Activated T-cell treated with anti-CD3 and anti-CD28 coated beads, Interleukin-2, amount 50 U/mL, for 1 hour (primary cell): ENCODE measurements around the gene HSF4.

Experiments used
- DNase-seq: peaks from one replicate; pipeline ENCODE4 v3.0.0-alpha.2; 2020

The HSF4 gene

GRCh38 chr16:67202956-67203493 is 38.5 kb downstream of the HSF4 start:
- DNase-seq: no peak

DNA sequence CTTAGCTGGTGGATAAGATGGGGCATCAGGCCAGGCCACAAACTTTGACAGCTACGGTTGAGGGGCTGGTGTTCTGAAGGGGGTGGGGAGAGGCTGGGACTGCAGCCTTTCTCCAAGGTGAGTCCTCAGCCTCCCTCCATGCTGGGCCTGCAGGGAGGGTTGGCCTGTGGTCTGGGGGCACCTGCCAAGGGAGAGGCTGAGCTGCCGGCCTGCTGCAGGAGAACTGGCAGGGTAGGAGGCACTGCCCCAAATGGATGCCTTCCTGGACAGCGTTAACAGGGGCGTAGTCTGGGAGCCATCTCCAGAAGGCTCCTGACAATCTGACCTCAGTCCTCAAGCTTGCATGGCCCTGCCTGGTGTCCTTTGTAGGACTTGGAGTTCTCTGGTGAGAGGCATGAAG is 39.5 kb downstream of the HSF4 start:
- DNase-seq: no peak

GRCh38 chr16:67206129-67206837 is 41.7 kb downstream of the HSF4 start:
- DNase-seq: no peak

DNA sequence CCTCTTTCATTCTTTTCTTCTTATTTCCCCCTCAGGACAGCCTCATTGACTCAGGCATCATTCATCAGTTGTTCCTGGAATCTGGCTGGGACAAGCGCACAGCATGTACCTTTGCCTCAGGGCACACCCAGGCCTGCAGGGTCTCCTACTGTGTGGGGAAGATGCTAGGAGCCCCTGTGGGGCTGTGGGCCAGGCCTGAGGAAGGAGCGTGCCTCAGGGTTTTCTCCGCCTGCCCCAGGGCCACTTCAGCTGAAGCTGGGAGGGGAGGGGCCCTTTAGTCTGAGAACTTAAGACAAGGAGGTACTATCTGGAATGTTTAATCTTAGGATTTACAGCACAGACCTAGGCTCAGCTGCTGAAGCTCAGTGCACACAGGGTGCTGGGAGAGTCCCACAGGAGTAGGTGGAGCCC is 42.3 kb downstream of the HSF4 start:
- DNase-seq: no peak

DNA sequence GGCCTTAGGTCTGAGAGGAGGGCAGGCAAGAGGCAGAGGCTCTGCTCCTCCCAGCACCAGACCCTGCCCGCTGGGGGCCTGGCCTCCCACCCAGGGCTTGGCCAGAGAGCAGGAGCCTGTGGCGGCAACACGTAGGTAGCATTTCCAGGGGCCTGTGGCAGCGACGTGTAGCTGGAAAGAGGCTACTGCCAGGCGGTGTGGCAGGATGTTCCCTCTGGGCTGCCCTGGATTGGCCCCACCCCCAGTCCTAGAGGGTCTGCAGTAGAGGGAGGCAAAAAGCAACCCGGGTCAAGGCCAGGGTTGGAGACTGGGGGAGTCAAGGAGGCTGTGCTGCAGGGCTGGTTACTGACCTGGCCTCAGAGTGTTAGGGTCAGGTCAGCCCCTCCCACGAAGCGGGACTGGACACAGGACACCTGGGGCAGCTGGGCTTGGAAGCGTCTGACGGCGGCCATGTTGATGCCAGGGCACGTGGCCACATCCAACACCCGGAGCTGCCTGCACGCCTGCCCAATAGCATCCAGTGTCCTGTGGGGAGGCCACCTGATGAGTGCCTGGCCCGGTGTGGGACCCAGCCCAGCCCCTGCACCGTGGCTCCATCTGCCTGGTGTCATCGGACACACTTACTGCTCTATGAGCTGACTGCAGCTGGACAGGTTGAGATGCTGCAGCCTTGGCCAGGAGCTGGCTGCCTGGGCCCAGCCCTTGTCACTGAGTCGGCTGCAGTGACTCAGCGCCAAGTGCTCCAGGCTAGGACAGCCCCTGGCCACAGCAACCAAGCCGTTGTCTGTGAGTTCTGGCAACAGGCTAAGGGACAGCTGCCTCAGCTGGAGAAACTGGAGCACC is 42.9 kb downstream of the HSF4 start:
- no peak for DNase-seq

GRCh38 chr16:67208154-67208896 is 43.8 kb downstream of the HSF4 start:
- no peak for DNase-seq

GRCh38 chr16:67209565-67209964 is 45.0 kb downstream of the HSF4 start:
- no peak for DNase-seq

DNA sequence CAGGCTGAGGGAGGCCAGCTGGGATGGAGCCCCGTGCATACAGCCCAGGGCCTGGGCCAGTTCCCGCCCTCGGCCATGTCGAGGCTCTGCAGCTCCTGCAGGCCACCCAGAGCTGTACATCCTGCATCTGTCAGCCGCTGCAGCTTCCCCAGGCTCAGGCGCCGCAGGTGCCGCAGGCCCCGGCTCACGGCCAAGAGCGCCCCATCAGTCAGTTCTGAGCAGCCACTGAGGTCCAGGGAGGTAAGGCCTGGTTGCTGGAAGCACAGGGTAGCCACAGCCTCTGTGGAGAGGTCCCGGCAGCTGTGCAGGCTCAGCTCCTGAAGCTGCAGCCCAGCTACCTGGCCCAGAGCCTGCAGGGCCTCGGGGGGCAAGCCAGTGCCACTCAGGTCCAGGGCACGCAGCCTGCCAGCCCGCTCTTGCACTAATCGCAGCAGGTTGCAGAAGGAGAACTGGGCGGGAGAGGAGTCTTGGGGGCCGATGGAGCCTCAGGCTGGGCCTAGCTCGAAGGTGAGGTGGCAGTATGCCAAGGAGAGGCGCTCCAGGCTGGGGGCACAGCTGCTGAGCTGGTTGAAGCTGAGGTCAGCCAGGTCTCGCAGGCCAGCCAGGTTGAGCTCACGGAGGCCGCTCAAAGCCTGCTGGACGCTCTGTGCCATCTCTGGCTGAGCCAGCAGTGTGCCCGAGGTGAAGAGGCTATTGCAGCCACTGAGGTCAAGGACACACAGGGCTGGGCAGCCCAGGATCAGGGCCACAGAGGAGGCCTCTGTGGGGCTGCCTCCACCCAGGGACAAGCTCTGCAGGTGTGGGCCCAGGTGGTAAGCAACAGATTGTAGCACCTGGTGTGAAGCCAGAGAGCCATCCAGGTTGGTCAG is 45.8 kb downstream of the HSF4 start:
- DNase-seq: no peak

DNA sequence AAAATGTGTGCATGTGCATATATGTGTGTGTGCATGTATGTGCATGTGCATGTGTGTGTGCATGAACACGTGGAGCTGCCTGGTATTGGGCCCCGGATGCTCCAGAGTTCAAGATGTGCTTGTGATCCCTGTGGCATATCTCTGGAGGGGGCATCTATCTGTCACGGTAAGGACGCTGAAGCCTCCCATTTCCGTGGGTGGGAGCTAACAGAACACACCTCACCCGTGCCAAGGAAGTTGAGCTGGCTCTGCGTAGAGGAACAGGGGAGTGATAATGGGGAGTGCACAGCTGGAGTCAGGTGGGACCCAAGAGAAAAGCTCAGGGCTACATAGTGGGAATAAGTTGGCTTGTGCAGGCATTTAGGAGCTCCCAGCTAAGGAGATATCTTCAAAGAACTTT is 47.1 kb downstream of the HSF4 start:
- no peak for DNase-seq

DNA sequence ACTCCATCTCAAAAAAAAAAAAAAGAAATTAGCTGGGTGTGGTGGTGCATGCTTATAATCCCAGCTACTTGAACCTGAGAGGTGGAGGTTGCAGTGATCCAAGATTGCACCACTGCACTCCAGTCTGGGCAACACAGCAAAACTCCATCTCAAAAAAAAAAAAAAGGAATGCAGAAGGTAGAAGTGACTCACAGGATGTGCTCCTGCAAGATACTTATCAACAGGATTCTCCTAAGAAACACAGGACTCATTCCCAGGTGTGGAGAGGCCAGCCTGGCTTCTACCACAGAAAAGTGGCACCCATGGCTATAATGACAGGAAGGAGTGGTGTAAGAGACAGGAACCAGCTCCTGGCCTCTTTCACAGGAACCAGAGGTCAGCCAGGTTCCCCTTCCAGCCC is 48.2 kb downstream of the HSF4 start:
- DNase-seq: no peak

GRCh38 chr16:67213197-67214019 is 48.9 kb downstream of the HSF4 start:
- no peak for DNase-seq

- no peak for DNase-seq
These were observed 51.2 kb downstream of the HSF4 start for GRCh38 chr16:67215706-67216105.

- no peak for DNase-seq
These were observed 52.3 kb downstream of the HSF4 start for GRCh38 chr16:67216612-67217490.
